Skeletal muscle satellite cell (primary cell): ENCODE data around the gene CCDC198. TPM values are rescaled to one million over a fixed set of nuclear protein-coding genes. Genes with fewer than 3 reads are reported as not detected.

Source experiments
- H3K27me3 ChIP-seq: 2 replicates; pipeline ENCODE4 v1.7.0; 2013; ENCODE audit warnings: low read length; ENCODE audit not compliant: control insufficient read depth, insufficient read depth
- H3K36me3 ChIP-seq: 2 replicates; pipeline ENCODE4 v1.7.0; 2013; ENCODE audit warnings: mild to moderate bottlenecking, control low read depth, low read length; ENCODE audit not compliant: insufficient read depth
- H3K4me1 ChIP-seq: 2 replicates; pipeline ENCODE4 v1.7.0; 2013; ENCODE audit warnings: low read length; ENCODE audit not compliant: control insufficient read depth, insufficient read depth
- H3K4me2 ChIP-seq: 2 replicates; pipeline ENCODE4 v1.7.0; 2013; ENCODE audit warnings: mild to moderate bottlenecking, low read length
- H3K4me3 ChIP-seq: 2 replicates; pipeline ENCODE4 v1.7.0; 2013; ENCODE audit warnings: low read length
- H3K9ac ChIP-seq: 2 replicates; pipeline ENCODE4 v1.7.0; 2013; ENCODE audit warnings: mild to moderate bottlenecking, low read depth, low read length, moderate library complexity
- H3K9me3 ChIP-seq: replicated peaks from 2 replicates; pipeline ENCODE4 v1.7.0; 2013; ENCODE audit warnings: mild to moderate bottlenecking, control low read depth, low read length
- total RNA-seq: library from RNA; depleted of rRNA; stranded (reverse); fragments of >200 nt; gene quantifications from 2 replicates; pipeline ENCODE4 v1.2.3, GENCODE V29; 2012; rRNA removed

The CCDC198 gene
- total RNA-seq = not detected in 2 replicates

DNA sequence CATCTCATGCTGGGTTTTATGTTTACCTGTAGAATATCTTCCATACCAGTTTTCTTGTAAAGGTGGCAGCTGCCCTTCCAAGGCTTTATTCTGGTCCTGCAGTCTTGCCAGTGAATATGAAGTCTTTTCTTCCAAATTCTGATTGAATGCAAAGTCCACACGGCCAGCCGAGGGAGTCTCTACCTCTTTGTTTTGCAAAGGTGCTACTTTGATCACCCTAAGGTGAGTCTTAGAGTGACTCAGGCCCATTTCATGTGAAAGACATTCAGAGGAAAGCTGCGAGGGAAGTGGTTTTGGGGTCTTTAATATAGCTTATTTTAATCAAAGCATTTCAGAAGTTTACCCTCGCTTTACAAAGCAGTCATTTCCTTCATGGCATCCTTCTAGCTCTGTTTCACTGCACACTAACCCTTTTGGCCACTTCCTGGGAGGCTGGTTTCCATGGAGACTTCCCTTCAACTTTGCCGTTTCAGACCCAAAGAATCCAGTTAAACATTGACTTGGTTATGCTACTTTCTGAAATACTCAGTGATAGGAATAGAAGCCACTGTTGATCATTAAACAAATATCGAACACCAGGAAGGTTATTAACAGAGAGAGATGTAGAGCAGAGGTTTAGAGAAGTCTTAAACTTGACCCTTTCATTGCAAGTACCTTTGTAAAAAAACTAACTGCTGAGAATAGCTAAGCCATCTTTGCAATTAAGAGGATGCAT is at the start of gene CCDC198:
TSS of gene CCDC198 (minus strand) at position 391 of the 715 bp plus-strand sequence. CDS start at position 249, 142 bp downstream.
- Histone ChIP-seq H3K9me3 (no peaks in the 10 kb centered on the region), H3K4me2 (no peak within 1 kb of the TSS), H3K27me3 (peaks cover 19% of the 10 kb centered on the region), H3K36me3 (no peaks in the 10 kb centered on the region), H3K4me3 (no peak within 1 kb of the TSS), H3K4me1 (no peaks in the 10 kb centered on the region), H3K9ac (no peak within 1 kb of the TSS)

DNA sequence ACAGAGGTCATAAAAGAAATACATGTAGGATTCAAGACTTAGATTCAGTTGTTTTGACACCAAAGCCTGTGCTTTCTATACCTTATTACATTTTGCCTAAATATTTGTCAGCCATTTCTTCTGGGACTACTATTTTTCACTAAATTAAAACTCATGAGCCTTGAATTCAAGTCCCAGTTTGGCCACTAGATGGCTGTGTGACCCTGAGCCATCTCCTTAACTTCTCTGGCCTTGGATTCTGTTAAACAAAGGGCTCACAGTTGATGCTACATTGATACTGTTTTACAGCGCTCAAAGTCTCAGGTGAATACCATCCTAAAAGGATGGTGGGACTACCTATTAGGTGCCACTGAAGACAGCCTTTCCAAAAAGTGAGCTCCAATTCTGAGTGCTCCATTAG is 39.6 kb upstream of the CCDC198 start:
- H3K4me3 ChIP-seq = no peak overlapping the region
- H3K9ac ChIP-seq = no peak overlapping the region
- no peak overlapping the region for H3K4me2 ChIP-seq

GRCh38 chr14:57530571-57530970 is 36.9 kb upstream of the CCDC198 start:
- no peaks in the 10 kb centered on the region for H3K9me3 ChIP-seq
- H3K27me3 ChIP-seq = no peaks in the 10 kb centered on the region
- no peaks in the 10 kb centered on the region for H3K4me1 ChIP-seq
- no peak overlapping the region for H3K4me2 ChIP-seq
- H3K4me3 ChIP-seq = no peak overlapping the region
- H3K36me3 ChIP-seq = no peaks in the 10 kb centered on the region
- no peak overlapping the region for H3K9ac ChIP-seq

More for the DNA sequence above, 39.6 kb upstream of the CCDC198 start:
- H3K4me1 ChIP-seq = no peaks in the 10 kb centered on the region
- no peaks in the 10 kb centered on the region for H3K9me3 ChIP-seq
- no peaks in the 10 kb centered on the region for H3K36me3 ChIP-seq
- no peaks in the 10 kb centered on the region for H3K27me3 ChIP-seq

DNA sequence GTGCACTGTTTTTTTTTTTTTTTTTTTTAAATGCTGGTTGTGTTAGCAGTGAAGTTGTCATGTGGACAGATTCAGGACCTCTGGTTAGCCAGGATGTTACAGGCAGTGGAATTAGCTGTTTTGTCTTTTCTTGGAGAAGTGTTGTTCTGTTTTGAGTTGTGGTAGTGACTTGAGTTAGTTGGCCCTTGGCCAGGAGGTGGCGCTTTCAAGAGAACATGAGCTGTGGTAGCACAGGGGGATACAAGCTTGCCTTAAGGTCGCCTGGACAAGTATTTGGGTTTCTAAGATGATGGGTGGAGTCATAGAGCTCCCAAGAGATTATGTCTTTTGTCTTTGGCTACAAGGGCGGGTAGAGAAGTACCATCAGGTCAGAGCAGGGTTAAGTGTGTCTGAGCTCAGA is 33.3 kb upstream of the CCDC198 start:
- no peaks in the 10 kb centered on the region for H3K36me3 ChIP-seq
- no peaks in the 10 kb centered on the region for H3K9me3 ChIP-seq
- no peak overlapping the region for H3K4me3 ChIP-seq

GRCh38 chr14:57519043-57519442 is 25.4 kb upstream of the CCDC198 start:
- no peaks in the 10 kb centered on the region for H3K9me3 ChIP-seq
- H3K36me3 ChIP-seq = no peaks in the 10 kb centered on the region
- no peak overlapping the region for H3K9ac ChIP-seq

More for the DNA sequence above, 33.3 kb upstream of the CCDC198 start:
- H3K27me3 ChIP-seq = no peaks in the 10 kb centered on the region
- H3K4me2 ChIP-seq = no peak overlapping the region
- H3K9ac ChIP-seq = no peak overlapping the region
- H3K4me1 ChIP-seq = no peaks in the 10 kb centered on the region

GRCh38 chr14:57512220-57512619 is 18.6 kb upstream of the CCDC198 start:
- no peaks in the 10 kb centered on the region for H3K36me3 ChIP-seq
- H3K9me3 ChIP-seq = no peaks in the 10 kb centered on the region
- H3K4me1 ChIP-seq = no peaks in the 10 kb centered on the region
- no peak overlapping the region for H3K4me3 ChIP-seq
- no peak overlapping the region for H3K4me2 ChIP-seq
- H3K9ac ChIP-seq = no peak overlapping the region
- H3K27me3 ChIP-seq = no peaks in the 10 kb centered on the region

More at GRCh38 chr14:57519043-57519442, 25.4 kb upstream of the CCDC198 start:
- no peaks in the 10 kb centered on the region for H3K4me1 ChIP-seq
- H3K27me3 ChIP-seq = no peaks in the 10 kb centered on the region
- no peak overlapping the region for H3K4me3 ChIP-seq
- H3K4me2 ChIP-seq = no peak overlapping the region

DNA sequence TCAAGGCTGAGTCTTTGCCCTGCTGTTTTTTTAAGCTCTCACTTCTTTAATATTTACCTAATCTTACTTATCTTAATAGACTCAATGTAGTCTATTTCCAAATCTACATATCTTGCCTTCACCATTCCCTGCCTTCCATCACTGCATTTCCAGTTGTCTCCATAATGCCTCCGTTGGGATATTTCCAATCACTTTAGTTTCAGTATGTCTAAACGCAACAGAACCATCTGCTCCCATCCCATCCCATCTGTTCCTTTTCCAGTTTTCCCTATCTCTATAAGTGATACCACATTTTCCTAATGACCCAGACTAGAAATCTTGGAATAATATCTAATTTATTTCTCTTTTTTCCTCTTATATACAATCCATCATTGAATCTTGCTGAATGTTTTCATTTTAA is 15.1 kb upstream of the CCDC198 start:
- H3K4me3 ChIP-seq = no peak overlapping the region
- H3K9me3 ChIP-seq = no peaks in the 10 kb centered on the region

DNA sequence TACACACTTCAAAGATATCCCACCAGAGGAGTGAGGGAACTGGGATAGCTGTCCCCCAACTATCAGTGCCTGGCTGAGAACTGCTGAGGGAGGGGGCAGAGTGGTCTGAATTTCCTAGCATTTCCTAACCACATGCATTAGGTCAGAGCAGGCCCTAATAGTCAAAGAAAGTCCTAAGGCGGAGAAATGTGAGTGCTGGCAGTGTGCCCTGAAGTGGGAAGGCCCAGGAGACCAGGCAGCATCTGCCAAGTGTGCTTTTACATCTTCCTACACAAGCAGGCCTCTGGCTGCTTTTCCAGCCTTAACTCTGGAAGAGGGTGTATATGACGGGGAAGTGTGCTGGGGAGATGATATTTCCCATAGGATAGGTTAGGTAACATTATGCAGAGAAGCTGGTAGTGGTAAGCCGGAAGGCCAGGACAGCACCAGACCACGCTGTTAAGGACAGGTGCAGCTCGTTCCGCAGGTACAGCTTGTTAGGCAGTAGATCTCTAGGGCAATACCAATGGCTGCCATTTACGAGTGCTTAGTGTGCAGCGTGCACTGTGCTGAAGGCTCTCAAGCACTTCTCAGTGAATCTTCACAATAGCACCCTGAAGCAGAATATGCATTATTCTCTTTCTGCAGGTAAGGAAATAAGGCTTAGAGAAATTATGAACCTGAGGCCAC is 9.1 kb upstream of the CCDC198 start:
- no peak overlapping the region for H3K4me3 ChIP-seq
- H3K27me3 ChIP-seq = no peaks in the 10 kb centered on the region
- H3K4me2 ChIP-seq = no peak overlapping the region
- H3K9ac ChIP-seq = no peak overlapping the region
- no peaks in the 10 kb centered on the region for H3K36me3 ChIP-seq
- no peaks in the 10 kb centered on the region for H3K9me3 ChIP-seq
- H3K4me1 ChIP-seq = no peaks in the 10 kb centered on the region

More for the DNA sequence above, 15.1 kb upstream of the CCDC198 start:
- Histone ChIP-seq H3K4me1 (no peaks in the 10 kb centered on the region), H3K9ac (no peak overlapping the region), H3K27me3 (no peaks in the 10 kb centered on the region), H3K36me3 (no peaks in the 10 kb centered on the region), H3K4me2 (no peak overlapping the region)

DNA sequence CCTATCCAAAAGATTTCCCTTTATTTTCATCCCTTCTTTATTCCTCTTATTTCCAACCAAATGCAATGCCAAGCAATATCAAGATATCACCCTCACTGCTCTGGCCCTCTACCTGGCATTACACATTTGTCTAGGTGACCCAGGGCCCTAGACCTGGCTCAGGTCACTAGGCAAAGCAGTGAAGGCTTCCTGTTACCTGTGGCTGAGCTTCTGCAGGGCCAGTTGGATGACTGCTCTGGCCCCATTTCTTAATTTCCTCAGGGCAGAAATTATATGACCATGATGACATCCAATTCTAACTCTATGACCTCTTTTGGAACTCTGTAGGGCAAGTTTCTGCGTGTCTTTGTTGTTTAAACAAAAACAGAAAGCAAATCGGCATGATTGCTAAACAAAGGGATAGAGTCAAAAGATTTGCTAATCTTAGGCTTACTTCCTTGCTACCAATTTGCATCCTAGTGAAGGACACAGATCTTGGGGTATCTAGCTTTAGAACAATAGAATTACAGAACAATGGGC is 7.4 kb upstream of the CCDC198 start:
- Histone ChIP-seq H3K27me3 (peaks cover 12% of the 10 kb centered on the region), H3K9me3 (no peaks in the 10 kb centered on the region), H3K4me1 (no peaks in the 10 kb centered on the region), H3K36me3 (no peaks in the 10 kb centered on the region), H3K9ac (no peak overlapping the region), H3K4me3 (no peak overlapping the region), H3K4me2 (no peak overlapping the region)

DNA sequence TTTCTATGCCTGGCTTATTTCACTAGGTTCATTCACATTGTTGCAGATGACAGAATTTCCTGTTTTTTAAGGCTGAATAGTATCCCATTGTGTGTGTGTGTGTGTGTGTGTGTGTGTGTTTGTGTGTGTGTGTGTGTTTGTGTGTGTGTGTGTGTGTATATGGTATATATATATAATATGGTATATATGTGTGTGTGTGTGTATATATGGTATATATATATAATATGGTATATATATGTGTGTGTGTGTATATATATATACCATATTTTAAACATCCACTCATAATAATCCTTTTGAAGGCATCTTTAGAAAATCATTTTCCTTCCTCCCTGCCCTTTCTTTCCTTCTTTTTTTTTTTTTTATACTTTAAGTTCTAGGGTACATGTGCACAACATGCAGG is 5.0 kb upstream of the CCDC198 start:
- Histone ChIP-seq H3K9me3 (no peaks in the 10 kb centered on the region), H3K36me3 (no peaks in the 10 kb centered on the region), H3K4me2 (no peak overlapping the region), H3K27me3 (peaks cover 19% of the 10 kb centered on the region), H3K4me3 (no peak overlapping the region), H3K4me1 (no peaks in the 10 kb centered on the region), H3K9ac (no peak overlapping the region)

DNA sequence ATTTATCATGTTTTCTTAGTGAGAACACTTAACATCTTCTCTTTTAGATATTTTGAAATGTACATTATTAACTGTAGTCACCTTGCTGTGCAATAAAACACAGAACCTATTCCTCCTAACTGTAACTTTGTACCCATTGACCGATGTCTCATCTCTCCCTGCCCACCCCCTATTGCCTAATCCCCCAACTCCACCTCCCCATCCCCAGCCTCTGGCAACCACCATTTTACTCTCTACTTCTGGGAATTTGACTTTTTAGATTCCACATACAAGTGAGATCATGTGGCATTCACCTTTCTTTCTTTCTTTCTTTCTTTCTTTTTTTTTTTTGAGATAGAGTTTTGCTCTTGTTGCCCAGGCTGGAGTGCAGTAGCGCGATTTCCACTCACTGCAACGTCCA is 4.4 kb upstream of the CCDC198 start:
- Histone ChIP-seq H3K4me3 (no peak overlapping the region), H3K4me1 (no peaks in the 10 kb centered on the region), H3K27me3 (peaks cover 19% of the 10 kb centered on the region), H3K9me3 (no peaks in the 10 kb centered on the region), H3K4me2 (no peak overlapping the region), H3K9ac (no peak overlapping the region), H3K36me3 (no peaks in the 10 kb centered on the region)
